ENCODE results near the gene ETNPPL.
"Not testable (repeated sequence)": the region's sequence is repeated elsewhere in the genome, so short reads cannot be mapped to it uniquely, and the experiment has no call there.

Gene ETNPPL

DNA sequence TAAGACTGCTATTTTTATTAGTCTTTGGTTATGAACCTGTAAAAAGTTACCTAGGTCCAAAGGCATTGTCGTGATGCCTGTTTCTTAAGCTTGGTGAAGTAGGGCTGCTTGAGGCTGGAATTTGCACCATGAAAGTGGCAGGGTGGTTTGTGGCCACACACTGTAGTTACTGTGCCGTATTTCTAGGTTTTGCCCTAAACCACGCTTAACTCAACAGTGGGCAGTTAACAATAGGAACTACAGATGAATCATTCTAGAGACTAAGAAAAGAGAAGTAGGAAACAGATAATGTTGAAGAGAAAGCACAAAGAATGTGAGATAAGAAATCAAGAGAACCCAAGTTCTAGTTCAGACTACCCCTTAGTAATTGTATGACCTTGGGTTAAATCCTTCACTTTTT is 11.5 kb downstream of the ETNPPL start:
- no peak for DNase-seq

DNA sequence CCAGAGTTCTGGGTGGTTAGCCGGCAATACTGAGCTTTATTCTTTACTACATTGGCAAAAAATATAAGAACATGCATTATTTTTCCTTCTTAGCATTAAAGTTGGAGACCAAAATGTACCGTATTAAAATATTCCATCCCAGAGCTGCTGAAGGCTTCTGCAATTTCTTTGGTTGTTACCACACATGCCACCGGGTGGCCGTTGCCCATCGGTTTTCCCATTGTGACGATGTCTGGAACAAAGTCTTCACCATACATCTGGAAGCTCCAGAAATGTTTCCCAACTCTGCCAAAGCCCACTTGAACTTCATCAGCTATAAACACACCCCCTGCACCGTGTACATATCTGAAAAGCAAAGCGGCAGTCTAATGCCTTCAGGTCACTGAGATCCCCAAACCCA is 13.7 kb downstream of the ETNPPL start:
- DNase-seq: no peak

DNA sequence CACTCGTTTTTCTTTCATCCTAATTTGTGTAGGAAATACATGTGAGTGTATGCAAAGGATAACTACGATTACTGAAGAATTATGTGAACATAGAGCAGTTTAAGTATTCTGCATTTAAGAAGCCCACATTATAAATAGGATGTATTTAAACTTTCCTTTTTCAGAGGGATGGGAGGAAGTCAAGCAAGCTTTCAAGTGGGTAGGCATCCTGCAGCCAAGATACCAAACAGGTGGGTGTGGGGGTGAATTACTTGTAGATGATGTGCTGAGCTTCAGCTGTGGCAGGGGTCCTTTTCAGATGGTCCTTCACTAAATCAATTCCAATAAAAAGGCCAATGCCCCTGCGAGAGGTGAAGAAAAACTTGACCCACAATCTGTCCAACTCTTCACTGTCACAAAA is 16.3 kb downstream of the ETNPPL start:
- no peak for DNase-seq

- DNase-seq: no peak
Measured at GRCh38 chr4:108744307-108744706, 18.5 kb downstream of the ETNPPL start.

DNA sequence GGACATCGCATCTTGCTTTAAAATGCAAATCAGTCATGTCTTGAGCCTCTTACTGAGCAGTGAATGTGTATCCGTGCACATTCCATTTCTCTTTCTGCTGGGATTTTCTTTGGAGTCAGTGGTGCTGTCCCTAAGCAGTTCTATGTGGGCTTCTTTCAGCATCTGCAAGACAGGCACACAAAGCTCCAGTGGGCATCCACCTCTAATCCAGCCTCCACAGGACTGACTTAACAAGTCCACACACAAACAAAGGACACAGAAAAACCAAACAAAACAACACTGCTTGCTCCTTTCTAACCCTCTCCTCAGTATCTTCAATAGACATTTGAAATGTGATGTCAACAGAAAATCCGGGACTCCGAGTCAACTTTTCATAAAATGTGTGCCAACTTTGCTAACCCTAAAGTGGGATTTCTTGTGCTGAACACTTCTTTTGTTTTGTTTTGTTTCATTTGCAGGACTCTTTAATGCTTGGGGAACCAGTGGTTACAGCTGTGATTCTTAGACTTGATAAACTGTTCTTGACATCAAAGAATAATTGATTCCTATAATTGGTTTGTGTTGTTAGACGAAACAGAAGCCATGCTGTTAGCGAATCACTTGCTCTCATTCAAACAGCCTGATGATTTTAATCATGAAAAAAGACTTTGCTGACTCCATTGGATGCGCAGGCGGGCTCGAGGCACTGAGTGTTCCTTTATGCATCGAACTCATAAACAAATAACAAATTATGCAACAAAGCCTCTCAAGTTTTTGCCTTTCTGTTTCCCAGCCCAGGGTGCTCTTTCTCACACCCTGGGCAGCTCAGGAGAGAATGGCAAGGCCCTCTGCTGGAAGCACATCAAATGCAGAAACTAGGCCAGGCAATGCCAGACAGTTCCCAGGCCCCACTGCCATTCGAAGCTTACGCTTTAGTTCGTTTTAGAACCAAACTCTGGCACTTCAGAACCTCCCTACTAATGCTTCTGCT is 20.1 kb downstream of the ETNPPL start:
- DNase-seq: no peak

- no peak for DNase-seq
Measured at GRCh38 chr4:108738003-108738706, 24.7 kb downstream of the ETNPPL start.

DNA sequence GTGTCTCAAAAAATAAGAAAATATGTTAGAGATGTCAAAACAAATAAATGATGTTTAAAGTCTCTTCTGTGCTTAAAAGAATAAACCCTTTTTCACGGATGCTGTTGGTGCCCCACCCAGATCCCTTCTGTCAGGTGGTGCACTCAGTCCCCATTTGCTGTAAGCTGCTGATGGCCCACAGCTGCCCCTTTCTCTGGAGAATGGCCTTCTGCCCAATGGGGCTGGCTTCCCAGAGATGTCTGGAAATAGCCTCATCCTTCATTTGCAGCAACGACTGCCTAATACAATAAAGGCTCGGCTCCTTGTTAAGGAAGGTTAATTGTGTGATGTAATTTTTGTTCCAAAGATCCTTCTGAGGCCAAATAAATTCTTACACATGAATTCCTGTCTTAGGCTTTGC is 31.8 kb downstream of the ETNPPL start:
- no peak for DNase-seq

DNA sequence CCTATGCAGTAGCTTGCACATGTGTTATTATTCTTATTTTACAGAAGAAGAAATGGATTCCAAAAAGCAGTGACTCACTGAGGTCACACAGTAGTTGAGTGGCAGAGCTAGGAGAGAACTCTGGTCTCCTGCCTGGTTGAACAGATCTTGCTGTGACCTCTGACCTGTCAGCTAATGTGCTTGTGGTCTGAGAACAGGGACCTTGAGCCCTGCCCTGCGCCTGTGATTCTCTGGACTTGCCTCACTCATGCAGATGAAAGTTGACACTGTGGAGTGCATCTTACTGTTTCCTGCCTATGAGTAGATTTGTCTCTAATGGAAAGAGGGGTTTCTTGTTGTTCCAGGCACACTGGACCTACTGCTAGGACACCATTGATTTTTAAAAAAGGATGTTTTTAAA is 32.3 kb downstream of the ETNPPL start:
- no peak for DNase-seq

DNA sequence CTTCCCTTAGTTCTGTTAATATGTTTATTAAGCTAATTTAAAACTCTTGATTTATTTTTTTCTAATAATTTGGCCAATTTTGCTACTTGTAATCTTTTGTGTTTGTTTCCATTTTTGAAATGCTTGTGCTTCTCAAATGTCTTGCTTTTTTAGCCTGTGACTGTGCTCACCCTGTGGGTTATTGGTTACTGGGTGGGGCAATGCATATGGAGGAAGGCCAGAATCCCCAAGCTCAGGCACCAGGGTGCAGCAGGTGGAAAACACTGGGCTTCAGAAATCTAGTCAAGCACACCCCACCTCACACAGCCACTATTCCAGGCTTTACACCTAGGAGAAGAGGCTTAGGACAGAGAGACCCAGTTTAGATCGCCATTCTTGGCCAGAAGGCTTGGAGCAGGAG is 33.1 kb downstream of the ETNPPL start:
- no peak for DNase-seq

DNA sequence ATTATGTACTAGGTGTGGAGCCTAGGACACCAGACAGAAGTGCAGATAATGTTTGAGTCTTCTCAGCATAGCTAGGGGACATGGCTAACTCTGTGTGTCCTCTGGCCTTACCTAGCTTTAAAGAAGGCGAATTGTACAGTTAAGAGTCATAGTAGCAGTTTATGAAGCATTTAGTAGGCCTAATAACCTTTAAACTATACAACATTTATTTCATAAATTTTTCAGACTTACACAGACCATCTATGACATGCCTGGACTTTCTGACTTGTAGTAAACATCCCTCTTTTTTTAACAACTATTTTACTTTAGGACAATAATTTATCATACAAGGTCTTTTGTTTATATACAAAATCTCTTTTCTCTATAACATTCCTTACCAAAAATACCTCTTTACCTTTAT is 37.4 kb downstream of the ETNPPL start:
- DNase-seq: no peak

- DNase-seq: no peak
Measured at GRCh38 chr4:108717386-108717785, 45.5 kb downstream of the ETNPPL start.

GRCh38 chr4:108716340-108716739 is 46.5 kb downstream of the ETNPPL start:
- DNase-seq: no peak

DNA sequence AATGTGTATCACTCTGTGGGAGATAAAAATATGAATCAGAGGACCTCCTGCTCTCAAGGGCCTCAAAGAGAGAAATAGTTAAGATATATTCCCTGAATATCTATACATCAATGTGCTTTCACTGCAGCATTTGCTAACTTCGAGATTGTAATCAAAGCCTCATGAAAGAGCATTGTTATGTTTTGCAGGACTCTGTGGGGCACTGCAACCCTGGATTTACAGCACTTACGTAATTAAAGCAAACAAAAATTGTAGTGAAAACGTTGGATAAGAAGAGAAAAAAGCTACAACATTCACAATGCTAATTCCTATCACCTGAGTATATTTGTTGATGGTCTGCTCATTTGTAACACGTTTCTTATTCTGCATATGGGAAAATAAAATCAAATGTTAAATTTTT is 48.0 kb downstream of the ETNPPL start:
- DNase-seq: no peak

- not testable (repeated sequence) for DNase-seq
Measured at GRCh38 chr4:108710578-108710977, 52.3 kb downstream of the ETNPPL start.

DNA sequence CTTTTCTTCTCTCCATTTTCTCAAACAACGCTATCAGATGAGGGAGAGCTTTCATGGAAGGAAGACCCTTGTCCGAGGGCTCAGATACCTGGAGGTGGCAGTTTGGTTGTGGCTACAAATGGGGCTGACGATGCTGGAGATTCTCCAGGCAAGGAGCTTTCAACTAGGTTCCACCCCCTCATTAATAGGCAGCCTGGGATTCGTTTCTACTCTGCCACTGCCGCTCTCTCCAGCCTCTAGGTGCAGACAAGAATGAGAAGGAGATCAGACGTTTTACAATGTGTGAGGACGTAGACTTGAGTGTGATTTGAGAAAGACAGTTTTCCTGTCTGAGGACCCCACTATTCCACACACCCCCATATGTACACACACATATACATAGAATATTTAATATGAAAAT is 53.1 kb downstream of the ETNPPL start:
- no peak for DNase-seq

DNA sequence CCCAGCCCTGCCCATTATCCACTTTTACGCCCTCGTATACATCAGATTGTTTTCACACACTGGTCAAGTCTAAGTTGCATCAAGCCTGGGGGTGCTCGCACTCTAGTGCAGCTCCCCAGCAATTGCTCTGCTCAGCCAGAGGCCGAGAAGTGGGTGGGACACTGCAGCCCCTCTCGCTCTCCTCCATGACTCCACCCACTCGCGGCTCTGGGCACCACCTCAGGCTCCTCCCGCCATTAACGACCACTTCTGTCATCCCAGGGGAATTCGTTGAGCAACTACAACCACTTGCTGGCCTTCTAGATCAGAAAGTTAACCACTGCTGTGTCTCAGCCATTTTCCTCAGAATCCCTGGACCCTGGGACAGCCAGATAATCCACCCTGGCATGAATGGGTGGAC is 53.6 kb downstream of the ETNPPL start:
- DNase-seq: no peak

DNA sequence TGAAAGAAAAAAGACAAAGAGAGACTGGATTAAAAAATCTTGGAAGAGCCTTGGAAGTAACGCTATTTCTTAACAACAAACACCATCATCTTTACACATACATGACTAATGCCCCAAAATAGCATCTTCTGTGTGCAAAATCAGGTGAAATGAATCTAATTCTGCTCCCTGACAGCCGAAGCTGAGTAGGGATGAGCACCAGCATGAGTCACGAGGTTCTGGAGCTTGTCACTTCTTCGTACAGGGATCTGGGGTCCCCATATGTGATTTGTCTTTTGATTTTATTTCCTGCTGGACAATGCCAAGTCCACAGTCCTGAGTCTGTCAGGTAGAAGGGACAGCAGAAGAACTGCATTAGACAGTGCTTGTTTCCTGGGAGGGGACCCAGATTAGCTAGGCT is 56.6 kb downstream of the ETNPPL start:
- DNase-seq: no peak

DNA sequence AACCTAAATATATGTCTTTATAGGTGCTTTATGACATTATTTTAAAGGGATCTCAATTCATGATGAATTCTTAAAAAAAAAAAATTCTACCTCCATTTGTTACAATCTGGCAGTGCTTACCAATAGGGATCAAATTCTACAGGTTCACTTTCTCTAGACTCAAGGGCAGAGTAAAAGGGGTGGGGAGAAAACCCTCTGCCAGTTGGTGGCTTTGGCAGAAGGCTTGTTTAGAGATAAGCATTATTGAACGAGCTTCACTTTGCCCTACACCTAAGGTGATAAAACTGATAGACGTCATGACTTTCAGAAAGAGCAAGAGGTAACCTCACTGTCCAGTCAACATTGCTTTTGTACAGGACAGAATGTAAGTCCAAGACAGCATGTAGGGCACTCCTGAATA is 58.9 kb downstream of the ETNPPL start:
- no peak for DNase-seq

DNA sequence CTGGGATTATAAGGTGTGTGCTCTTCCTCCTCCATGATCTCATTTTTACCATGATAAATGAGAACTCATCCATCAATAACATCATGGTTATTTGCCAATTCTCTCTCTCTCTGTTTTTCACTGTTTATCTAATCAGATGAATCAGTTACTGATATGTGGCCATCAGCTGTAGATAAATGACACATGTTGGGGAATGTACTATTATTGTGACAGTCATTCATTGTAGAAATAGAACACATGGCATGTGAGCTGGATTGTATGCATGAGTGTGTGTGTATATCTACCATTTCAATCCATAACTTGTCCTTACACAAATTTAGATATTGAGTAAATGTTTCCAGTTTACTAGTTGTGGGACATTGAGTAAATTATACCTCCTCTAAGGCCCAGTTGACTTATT is 59.5 kb downstream of the ETNPPL start:
- DNase-seq: no peak

DNA sequence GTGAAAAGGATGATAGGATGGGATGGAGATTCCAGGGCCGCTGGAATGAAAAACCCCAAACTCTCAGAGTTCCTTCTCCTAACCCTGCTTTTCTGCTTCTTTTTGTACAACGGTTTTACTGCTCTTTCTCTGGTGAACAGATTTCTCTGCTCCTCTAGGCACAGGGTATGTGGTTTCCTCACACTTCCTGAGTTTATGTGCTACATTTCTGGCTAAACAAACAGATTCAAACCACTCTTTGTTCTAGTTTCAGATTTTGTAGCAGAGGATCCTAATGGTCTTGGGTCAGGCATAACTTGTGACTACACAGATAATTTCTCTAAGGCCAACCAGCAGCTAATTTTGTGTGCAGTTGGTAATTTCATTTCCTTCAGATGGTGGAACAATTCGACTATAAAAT is 59.9 kb downstream of the ETNPPL start:
- no peak for DNase-seq

DNA sequence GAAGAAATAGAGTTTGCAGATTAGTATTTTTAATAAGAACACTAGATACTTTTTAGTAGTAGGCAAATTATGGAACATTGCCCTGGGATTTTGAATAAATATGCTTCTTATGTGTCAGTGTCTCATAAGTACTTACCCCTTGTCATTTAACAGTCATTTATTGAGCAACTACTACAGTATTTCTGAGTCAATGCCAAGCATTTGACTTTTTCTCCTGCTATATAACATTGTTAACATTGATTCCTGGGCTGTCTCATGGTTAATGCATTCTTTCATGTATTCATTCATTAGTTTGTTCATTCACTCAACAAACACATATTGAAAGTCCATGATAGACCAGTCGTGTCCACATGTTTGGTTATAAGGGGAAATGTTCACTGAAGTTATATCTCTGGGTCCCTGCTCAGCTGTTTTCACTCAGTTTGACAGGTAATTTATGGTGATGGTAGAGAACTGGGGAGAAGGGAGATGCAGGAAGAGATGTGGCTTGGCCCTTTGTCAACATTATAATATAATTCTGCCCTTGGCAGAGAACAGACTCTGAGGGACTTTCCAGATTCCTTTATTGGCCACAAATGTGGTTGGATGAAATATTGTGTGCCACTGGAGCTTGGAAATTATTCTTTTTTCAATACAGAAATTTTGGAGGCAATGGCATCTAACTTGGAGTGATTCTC is 62.6 kb downstream of the ETNPPL start:
- no peak for DNase-seq

- no peak for DNase-seq
Measured at GRCh38 chr4:108696160-108696559, 66.7 kb downstream of the ETNPPL start.

GRCh38 chr4:108695062-108695461 is 67.8 kb downstream of the ETNPPL start:
- no peak for DNase-seq

- no peak for DNase-seq
Measured at GRCh38 chr4:108694423-108694822, 68.4 kb downstream of the ETNPPL start.

Measured in stimulated activated CD4-positive, alpha-beta T cell treated with anti-CD3 and anti-CD28 coated beads, Interleukin-4, amount 100 ng/mL, for 4 hours (primary cell).